ENCODE measurements around the gene SERF2.
"Not testable (repeated sequence)": the region's sequence is repeated elsewhere in the genome, so short reads cannot be mapped to it uniquely, and the experiment has no call there.

The SERF2 gene

DNA sequence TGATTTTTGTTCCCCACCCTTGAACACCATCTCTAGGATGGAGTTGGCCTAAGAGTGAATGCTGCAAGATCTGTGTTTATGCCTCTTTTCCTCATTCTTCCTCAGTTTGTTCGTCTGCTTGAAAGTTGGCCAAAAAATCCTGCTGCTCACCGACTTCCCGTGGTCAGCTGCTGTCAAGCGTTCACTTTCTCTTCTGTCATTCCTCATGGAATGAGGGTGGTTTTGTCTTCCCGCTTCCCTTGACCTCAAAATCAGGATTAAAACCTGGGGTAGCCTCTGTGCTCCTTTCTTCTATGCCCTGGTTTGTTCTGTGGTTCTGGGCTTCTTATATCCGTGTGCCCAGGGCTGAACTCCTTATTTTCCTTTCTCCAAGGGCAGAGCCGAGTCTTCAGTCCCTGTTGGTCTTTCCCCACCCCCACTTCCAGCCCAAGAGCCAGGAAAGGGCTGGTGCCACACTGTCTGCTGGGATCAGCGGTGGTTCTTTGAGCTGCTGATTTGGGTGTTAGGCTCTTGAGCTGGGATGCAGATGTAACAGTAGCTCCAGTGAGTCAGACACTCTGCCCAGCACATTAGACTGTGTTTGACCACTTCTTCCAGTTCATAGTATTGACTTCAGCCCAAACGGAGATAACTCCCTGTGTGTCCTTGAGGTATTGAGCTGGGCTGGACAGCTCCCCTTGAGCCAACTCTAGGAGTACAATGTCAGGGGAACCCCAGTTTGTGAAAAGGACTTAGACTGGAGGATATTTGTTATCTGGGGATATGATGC, 2.3 kb downstream of the SERF2 start:
- no peak for DNase-seq (ENCODE audit: low spot score)

DNA sequence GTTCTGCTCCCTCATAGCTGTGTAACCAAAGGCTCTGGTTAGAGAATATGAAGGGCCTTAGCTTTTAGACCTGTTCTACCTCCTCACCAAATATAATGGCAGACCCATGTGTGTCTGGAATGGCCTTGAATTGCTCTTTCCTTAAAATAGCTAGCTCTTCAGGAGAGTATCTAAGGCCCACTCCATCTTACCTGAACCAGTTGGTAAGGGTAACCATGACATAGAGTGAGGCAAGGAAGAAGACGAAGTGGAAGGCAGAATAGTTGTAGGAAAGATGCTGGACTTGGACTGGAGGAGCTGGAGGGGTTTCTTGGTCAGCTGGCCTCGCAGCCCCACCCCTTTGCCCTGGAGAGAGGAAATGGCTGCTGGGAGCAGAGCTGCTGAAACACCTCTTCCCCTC, 3.1 kb downstream of the SERF2 start:
- DNase-seq (ENCODE audit: low spot score) = no peak

DNA sequence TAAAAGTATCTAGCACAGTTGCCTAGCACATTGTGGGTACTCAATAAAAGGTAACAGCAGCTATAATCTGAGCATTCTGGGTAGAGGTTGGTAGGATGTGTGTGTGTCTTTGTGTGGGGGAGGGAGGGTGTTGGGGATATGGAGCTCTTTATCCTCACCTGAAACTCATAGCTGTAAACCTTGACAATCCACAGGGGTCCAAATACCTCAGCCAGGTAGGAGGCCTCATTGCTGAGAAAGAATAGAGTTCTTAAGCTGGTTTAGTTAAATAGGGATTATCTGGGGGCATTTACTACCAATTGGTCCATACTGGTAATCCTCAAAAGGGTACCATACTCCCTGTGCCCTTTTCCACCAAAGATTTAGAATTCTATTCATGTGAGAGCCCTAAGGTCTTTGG, 3.9 kb downstream of the SERF2 start:
- DNase-seq (ENCODE audit: low spot score) = no peak

DNA sequence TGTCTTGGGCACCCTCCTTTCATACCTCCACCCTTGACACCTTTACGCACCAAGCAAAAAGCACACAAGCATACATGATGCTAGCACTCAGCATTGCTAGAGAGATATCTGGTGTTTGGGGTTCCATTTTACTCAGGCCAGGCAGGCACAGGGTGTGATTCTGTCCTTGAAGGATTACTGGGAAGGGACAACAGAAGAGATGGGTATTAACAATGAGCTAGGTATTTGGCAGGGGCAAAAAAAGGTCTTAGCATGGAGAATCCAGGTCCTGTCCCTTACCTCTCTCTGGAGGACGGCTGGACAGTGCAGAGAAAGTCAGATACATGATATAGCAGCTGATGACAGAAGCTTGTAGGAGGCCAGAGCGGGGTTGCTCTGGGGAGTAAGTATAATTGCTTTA, 4.4 kb downstream of the SERF2 start:
- no peak for DNase-seq (ENCODE audit: low spot score)

DNA sequence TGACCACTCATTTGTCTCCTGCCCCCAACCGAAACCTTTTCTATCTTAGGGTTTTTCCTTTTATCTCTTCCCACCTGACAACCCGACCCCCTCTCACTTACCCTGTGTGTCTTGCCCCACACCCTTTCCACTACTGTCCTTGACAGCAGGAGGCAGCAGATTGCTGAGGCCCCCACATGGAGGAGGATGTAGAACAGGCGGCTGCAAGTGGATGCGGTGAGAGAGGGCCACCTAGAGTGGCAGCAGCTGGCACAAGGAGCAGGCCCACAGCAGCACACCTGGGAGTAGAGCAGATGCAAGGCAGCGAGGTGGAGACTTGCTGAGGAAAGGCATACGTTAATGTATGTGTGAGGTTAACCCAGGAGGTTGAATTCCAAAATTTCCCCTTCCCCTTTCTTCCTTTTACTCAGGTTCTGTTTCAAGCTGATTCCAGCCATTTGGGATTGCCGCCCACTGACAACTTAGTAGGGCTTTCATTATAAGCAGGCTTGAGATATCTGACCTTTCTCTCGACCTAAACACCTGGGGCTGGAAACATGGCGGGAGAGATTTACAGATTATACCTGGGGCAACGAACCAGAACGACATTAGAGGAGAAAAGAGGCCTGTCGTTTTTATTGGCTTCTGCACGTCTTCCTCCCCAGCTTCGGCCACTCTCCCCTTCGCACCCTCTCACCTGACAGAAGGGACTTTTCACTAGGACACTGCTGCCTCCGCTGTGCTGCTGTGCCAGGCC, 7.3 kb downstream of the SERF2 start:
- no peak for DNase-seq (ENCODE audit: low spot score)

DNA sequence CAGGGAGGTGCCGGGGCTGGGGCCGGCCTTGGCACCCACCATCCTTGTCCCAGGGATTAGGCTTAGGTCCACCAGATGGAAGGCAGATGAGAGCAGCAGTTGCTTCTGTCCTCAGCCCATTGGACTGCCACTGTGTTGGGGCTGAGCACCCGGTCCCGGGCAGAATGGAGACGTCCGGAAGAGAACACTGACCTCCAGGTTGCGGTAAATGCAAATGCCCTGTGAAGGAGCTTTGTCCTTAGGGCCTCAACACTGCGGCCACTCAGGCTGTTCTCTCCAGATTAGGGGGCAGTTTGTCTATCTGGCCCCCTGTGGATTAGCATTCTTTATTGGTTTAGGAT, 7.8 kb downstream of the SERF2 start, which contains the start of gene SERINC4:
Gene SERINC4 (minus strand): TSS at position 276 of the 341 bp plus-strand sequence. CDS start 234 bp downstream, at position 42.
- DNase-seq (ENCODE audit: low spot score) = no peak

DNA sequence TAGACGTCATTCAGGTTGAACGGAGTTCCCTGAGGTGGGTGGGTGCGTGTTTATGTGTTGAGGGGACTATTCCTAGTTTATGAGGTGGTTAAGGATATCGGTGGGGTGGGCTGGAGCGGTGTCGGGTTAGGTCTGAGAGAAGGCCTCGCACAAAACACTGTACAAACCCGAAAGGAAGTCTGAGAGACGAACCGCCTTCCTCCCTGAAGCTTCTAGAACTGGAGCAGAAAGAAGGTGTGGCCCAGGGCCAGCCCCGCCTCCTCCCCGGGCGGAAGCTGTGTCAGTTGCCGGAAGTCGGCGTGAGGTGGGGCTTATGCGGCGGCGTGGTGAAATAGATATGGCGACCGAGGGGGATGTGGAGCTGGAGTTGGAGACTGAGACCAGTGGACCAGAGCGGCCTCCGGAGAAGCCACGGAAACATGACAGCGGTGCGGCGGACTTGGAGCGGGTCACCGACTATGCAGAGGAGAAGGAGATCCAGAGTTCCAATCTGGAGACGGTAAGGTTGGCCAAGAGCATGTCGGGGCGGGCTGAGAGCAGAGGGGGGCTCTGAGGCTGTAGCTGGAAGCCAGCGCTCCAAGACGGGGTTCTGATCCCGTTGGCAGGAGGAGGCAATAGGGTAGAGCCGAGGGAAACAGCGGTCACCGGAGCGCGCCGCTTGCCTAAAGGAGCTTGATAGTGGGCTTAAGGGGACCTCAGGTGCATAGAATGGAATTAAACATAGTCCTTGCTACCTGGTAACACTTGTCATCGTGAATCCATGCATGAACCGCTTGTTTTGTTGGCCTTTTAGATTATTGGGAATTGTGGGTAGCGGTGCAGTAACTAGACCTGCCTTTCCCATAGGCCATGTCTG, 8.4 kb downstream of the SERF2 start, which contains the start of gene HYPK:
Gene HYPK (plus strand): TSS at position 314 of the 856 bp plus-strand sequence. CDS start 24 bp downstream, at position 338.
- no peak for DNase-seq (ENCODE audit: low spot score)

DNA sequence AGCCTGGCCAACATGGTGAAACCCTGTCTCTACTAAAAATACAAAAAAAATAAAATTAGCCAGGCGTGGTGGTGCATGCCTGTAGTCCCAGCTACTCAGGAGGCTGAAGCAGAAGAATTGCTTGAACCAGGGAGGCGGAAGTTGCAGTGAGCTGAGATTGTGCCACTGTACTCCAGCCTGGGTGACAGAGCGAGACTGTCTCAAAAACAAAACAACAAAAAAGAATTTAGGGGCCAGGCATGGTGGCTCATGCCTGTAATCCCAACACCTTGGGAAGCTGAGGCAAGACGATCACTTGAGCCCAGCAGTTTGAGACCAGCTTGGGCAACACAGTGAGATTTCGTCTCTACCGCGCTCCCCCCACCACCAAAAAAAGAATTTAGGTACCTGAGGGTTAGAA, 10.6 kb downstream of the SERF2 start:
- not testable (repeated sequence) for DNase-seq (ENCODE audit: low spot score)

DNA sequence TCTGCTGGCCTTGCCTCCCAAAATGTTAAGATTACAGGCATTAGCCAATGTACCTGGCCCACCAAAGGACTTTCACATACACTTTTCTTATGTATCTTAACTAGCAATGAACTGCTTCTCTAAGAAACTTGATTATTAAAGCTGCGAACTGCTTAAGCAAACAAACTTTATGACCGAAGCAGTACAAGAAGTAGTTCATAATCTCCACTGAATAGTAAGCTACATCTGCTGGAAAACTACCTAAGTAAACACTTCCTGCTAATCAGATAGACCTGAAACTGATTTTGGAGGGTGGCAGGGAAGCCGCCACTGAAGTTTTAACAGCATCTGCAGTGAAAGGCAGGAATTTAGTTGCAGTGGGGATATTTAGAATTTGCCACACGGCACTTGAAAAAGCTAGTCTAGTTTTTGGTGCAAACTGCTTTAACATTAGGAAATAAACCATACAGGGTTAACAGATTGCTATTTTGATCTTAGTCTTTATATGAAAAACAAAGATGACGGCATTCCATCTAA, 16.4 kb downstream of the SERF2 start:
- DNase-seq (ENCODE audit: low spot score) = no peak

DNA sequence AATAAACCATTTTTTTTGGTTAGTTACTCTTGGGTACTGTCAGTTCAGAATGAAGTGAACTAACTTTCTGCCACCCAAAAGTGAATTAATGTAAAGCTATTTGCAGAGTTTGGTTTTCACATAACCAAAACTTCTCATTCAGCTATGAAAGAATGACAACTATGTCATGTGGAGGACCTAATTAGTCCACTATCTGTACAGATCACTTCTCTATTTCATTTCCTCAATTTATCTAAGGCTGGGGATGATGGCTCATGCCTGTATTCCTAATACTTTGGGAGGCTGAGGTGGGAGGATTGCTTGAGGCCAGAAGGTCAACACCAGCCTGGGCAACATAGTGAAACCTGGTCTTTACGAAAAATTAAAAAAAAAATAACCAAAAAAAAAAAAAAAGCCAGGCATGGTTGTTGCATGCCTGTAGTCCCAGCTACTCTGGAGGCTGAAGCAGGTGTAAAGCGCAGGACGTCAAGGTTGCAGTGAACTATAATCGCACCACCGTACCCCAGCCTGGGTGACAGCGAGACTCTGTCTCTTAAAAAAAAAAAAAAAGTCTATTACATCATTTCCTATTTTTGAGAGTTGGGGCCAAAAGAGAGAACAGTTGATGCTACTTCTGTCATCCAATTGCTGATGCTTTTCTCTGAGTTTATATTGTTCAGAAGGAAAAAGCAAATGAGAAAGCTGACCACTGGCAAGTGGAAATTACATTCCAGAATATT, 17.0 kb downstream of the SERF2 start:
- no peak for DNase-seq (ENCODE audit: low spot score)

DNA sequence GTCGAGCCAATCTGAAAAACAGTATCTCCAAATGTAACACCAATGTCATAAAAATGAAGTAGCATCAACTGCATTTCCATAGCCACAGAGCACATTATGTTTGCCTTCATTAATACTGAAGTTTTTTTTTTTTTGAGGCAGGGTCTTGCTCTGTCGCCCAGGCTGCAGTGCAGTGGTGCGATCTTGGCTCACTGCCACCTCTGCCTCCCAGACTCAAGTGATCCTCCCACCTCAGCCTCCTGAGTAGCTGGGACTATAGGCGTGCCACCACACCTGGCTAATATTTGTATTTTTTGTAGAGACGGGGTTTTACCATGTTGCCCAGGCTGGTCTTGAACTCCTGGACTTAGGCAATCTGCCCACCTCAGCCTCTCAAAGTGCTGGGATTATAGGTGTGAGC, 22.9 kb downstream of the SERF2 start:
- not testable (repeated sequence) for DNase-seq (ENCODE audit: low spot score)

DNA sequence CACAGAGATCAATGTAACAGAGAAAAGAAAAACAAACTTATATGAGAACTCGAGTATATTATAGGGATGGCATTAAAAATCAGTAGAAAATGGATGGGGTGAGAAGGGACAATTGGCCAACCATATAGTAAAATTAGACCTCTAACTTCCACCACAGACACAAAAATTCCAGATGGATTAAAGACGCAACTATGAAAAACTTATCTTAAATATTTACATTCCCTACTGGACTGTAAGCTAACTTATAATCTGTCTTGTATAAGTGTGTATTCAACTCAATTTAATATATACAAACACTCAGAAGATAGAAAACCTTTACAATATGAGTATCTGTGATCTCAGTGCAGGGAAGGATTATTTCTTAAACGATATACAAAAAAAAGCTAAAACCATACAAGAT, 29.4 kb downstream of the SERF2 start:
- DNase-seq (ENCODE audit: low spot score) = no peak

DNA sequence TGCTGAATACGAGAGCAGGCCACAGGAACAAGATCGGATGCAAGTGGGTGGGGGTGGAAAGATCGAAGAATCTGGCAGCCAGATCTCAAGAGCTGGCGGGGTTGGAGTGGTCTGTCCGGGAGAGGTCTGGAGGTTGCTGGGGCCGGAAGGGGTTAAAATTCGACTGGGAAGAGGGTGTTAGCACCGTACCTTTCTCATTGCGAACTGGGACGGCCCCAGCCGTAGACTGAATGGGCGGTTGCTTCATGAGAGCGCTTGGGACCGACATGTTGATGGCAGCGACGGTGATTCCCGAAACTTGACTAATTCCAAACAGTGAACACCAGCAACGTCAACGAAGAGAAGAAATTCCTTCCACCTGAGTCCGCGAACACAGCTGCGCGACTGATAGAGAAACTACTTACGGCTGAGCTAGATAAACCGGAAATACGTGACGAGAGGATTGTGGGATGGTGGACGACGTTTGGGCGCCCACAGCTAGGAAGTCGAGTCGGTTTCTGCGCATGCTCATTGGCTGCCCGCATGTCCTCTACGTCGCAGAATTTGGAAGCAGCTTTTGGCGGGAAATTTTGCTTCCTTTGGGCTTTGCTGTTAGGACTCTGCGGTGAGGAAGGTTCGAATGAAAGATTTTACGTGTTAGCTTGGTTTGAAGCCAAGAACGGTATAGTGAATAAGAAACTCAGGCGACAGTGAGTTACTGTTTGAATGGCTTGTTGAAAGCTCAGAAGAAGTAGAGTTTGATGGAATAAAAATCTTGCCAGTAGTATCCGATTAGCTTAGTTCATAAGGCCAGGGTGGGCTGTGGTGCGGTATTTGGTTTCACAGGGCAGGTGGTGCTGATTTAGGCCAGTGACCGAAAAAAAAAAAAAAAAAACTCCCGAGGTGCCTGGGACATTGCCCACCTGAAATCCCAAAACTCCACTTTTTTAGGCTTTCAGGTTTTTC, 32.5 kb downstream of the SERF2 start, which contains the start of gene MFAP1:
Gene MFAP1 (minus strand): TSS at position 389 of the 945 bp plus-strand sequence. CDS start 121 bp downstream, at position 268.
- peak; percentile 77 for DNase-seq (ENCODE audit: low spot score)

DNA sequence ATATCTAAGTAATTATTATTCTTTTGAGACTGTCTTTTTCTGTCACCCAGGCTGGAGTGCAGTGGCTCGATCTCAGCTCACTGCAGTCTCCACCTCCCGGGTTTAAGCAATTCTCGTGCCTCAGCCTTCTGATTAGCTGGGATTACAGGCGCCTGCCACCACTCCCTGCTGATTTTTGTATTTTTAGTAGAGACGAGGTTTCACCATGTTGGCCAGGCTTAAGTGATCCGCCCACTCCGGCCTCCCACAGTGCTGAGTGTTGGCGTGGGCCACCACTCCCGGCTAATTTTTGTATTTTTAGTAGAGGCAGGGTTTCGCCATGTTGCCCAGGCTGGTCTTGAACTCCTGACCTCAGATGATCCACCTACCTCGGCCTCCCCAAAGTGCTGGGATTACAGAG, 33.2 kb downstream of the SERF2 start:
- DNase-seq (ENCODE audit: low spot score) = not testable (repeated sequence)

DNA sequence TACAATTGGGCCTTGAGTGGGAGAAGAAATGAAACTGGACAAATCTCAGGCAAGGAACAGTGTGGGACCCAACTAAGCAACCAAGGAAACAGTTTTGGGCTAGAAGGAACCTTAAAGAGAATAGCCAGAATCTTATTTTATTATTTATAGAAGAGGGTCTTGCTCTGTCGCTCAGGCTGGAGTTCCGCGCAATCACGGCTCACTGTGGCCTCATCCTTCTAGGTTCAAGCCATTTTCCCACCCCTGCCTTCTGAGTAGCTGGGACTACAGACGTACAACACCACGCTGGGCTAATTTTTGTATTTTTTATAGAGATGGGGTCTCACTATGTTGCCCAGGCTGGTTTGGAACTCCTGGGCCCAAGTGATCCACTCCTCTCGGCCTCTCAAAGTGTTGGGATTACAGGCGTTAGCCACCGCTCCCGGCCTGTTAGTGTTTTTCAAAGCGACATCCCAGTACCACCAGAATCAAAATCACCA, 33.9 kb downstream of the SERF2 start:
- DNase-seq (ENCODE audit: low spot score) = no peak

DNA sequence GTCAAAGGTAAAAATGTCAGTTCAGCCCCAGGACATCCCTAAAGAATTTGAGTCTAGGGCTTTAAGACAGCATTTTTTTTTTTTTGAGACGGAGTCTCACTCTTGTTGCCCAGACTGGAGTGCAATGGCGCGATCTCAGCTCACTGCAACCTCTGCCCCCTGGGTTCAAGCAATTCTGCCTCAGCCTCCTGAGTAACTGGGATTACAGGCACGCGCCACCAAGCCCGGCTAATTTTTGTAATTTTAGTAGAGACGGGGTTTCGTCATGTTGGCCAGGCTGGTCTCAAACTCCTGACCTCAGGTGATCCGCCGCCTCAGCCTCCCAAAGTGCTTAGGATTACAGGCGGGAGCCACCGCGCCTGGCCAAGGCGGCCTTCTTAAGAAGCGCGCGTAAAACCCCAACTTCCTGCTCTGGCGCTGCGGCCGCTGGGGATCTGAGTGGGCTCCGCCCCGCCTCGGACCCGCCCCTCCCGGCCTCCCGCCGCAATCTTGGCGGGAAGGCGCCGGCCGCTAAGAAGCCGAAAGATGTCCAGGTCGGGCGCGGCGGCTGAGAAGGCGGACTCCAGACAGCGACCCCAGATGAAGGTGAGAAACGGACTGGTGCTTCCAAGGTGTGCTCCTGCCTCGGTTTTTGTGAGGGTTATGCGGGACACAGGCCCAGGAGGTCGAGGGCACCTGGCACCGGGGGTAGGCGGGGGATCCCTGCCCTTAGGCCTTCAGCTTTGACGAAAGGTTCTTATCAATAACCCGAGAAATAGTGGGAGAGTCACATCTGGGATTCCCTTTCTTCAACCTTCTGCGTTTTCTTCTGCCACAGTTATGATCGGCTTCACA, 34.6 kb downstream of the SERF2 start, which contains the start of gene WDR76:
Gene WDR76 (plus strand): TSS at position 495 of the 834 bp plus-strand sequence. CDS start 31 bp downstream, at position 526.
- peak; percentile 42 for DNase-seq (ENCODE audit: low spot score)

DNA sequence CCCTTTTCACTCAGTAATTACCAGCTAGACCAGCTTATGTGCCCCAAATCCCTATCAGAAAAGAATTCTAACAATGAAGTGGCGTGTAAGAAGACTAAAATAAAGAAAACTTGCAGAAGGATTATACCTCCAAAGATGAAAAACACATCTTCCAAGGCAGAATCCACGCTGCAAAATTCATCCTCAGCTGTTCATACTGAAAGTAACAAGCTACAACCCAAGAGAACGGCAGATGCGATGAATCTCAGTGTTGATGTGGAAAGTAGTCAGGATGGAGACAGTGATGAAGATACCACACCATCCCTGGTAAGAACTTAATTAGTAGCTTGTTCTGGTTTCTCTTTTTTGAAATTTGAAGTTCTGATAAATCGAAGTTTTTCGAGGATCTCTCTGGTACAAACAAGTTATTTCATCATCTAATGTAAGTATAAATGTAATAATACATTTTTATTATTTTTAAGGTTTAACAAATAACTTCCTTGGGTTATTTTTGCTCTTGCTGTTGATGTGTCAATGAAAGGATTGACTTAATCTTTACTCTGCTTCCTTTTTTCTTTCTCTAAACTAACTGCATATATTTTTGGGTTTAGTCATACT, 36.0 kb downstream of the SERF2 start:
- no peak for DNase-seq (ENCODE audit: low spot score)

DNA sequence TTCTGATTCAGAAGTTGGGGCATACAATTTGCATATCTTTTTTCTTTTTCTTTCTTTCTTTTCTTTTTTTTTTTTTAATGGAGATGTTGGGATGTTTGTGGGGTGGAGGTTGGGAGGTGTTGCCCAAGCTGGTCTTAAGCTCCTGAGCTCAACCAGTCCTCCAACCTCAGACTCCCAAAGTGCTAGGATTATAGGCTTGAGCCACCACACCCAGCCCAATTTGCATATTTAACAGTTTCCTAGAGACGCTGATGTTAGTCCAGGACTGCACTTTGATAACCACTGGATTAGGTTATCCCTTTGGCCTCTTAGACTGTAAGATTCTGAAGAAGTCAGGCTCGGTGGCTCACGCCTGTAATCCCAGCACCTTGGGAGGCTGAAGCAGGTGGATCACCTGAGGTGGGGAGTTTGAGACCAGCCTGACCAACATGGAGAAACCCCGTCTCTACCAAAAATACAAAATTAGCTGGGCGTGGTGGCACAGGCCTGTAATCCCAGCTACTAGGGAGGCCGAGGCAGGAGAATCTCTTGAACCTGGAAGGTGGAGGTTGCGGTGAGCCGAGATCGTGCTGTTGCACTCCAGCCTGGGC, 37.9 kb downstream of the SERF2 start:
- not testable (repeated sequence) for DNase-seq (ENCODE audit: low spot score)
